DOHH2 (cell line): ENCODE data around the gene RNF213.

Experiments used
- CTCF ChIP-seq: fragments of 200-600 bp; sonication (generic); IDR thresholded peaks from one replicate; pipeline ENCODE4 v1.5.1; 2014; ENCODE audit warnings: antibody characterized with exemption, mild to moderate bottlenecking, low read depth, low read length; ENCODE audit not compliant: poor library complexity, severe bottlenecking
- EZH2phosphoT487 ChIP-seq: fragments of 200-600 bp; sonication (generic); IDR thresholded peaks from 2 replicates; pipeline ENCODE4 v1.6.1; 2017; ENCODE audit warnings: borderline replicate concordance, mild to moderate bottlenecking, antibody characterized with exemption, low read length, moderate library complexity, mixed read lengths

GRCh38 chr17:80269405-80269807 lies 8.8 kb downstream of the RNF213 start:
- TF ChIP-seq CTCF: no peak
- no peak for TF ChIP-seq EZH2phosphoT487
